Measurements from ENCODE around the gene FAM114A1. TPM values are rescaled to one million over a fixed set of nuclear protein-coding genes. Genes with fewer than 3 reads are reported as not detected.

Gene FAM114A1
- total and polyA plus RNA-seq, 7 experiments from 2014 or later = 0.56 to 0.83 (median 0.64) TPM; not detected in 4

DNA sequence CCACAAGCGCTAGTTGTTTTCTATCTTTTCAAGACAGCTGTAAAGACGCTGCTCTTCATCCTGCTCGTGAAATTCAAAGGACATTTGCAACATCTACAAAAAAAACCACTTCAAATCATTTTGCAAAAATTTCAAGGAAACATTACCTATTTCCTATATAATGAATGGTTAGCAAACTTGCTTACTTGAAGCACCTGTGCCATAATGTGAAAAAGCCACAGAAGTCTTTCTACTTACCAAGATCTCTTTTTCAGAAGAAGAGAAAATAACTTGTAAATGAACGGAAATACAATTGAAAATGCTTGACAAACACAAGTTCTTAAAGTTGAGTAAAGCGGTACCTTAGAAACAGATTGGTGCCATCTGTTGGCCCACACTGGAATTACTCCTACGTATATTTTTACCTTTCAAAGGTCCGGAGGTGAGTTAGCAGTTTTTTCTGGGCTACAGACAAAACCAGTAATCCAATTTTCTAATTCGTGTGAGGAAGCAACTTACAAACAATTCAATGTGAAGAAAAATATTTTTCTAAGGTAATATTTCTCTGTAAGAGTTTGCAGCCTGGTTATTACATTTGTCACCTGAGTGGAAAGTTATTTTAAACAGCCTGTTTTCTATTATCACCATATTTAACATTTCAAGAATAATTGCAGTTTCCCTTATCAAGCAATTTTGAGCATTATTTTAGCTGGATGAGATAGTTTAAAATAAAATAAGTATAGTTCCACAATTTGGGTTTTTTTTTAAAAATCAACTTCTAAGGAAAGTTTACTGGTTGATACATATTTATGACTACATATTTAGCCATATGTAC is 10.9 kb upstream of the FAM114A1 start, which contains the start of gene TLR6:
TSS of gene TLR6 (minus strand) at position 294 of the 814 bp plus-strand sequence. CDS start 27,344 bp downstream, outside the sequence.
- no peaks in the 10 kb centered on the region for H3K27me3 ChIP-seq (ENCODE audit: control insufficient read depth in 2 of 2, insufficient read depth in 2 of 2, low read length in 2 of 2)
- ATAC-seq (peak; percentile 83), DNase-seq (peak in 8 of 9 donors; percentile 37 to 90 (median 83))
- CTCF ChIA-PET = interaction anchor here (0.6 to 2.8 kb wide), 9 partner anchors 13 to 780 kb away, joined by 3 to 22 read pairs (median 3); partner anchors contain the start of genes TLR1 and TLR10
- H3K27ac Mint-ChIP-seq = peak within 1 kb of the TSS; percentile 76 to 93 (median 90)
- H3K4me3 Mint-ChIP-seq = peak within 1 kb of the TSS in 9 of 10 donors; percentile 62 to 81 (median 67)
- peaks cover 0 to 6% (median 0%) of the 10 kb centered on the region in 5 donors for H3K27me3 Mint-ChIP-seq
- H3K36me3 Mint-ChIP-seq = peaks cover 0 to 13% (median 0%) of the 10 kb centered on the region in 5 donors
- intact Hi-C loops (cut with micrococcal nuclease) = loop anchor here (1.0 to 10.0 kb wide), 18 partner anchors 19 to 1199 kb away; partner anchors contain the start of genes TLR1 (in 2 of the 2), RELL1 (in 1 of the 2), TBC1D1 (in 1 of the 2) and TLR10 (in 1 of the 2)
- peaks cover 28 to 52% (median 46%) of the 10 kb centered on the region in 7 donors for H3K4me1 Mint-ChIP-seq
- POLR2A ChIA-PET = interaction anchor here (1.2 to 1.7 kb wide), 2 partner anchors 25 to 51 kb away, joined by 4 to 5 read pairs; no protein-coding TSS in a partner anchor
- peaks cover 0 to 26% of the 10 kb centered on the region in 2 donors for H3K4me1 ChIP-seq (ENCODE audit: control insufficient read depth in 2 of 2, insufficient read depth in 2 of 2, low read length in 2 of 2)
- peak within 1 kb of the TSS; percentile 49 for H3K27ac ChIP-seq (ENCODE audit: low read depth, low read length)
- no peaks in the 10 kb centered on the region for H3K36me3 ChIP-seq (ENCODE audit: control insufficient read depth in 2 of 3, insufficient read depth in 3 of 3, low read length in 3 of 3)
- peak within 1 kb of the TSS; percentile 14 for H3K4me3 ChIP-seq (ENCODE audit: low read length)
- H3K9me3 Mint-ChIP-seq = peaks cover 0 to 5% (median 0%) of the 10 kb centered on the region in 11 donors
- no peaks in the 10 kb centered on the region for H3K9me3 ChIP-seq (ENCODE audit: control insufficient read depth in 2 of 3, low read length in 3 of 3)

DNA sequence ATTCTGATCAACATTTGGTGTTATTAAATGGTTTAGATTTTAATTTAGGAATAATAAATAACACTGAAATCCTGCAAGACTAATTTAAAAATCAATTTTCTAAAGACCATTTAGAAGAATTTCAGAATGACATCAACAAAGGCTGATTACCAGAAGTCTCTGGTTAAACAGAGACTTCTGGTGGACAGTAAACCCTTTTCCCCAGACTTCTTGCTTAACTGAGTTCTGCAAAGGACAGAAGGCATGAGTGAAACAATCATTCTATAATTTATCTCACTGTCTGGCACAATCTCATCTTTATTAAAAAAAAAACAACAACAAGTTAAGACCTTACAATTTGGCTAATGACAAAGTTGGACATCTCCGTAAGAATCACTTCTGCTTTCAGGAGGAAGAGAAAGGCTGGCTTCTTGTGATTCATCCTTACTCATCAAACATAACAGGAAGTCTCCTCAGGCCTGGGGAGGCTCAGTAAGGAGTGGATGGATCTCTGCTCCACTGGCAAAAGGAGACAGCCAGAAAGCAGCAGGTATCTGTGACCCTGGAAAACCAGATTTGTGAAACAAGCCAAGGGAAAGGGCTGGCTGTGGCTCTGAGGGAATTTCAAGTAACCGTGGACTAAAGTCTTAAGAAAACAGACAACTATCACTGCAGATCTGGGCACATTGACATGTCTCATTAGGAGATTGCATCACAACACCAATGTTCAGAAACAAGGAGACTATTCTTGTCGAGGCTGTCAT is 10.1 kb upstream of the FAM114A1 start:
- H3K9me3 Mint-ChIP-seq = peaks cover 0 to 3% (median 0%) of the 10 kb centered on the region in 11 donors
- DNase-seq = peak in 1 of 9 donors; percentile 33
- no peaks in the 10 kb centered on the region for H3K36me3 ChIP-seq (ENCODE audit: control insufficient read depth in 2 of 3, insufficient read depth in 3 of 3, low read length in 3 of 3)
- no peaks in the 10 kb centered on the region for H3K27me3 ChIP-seq (ENCODE audit: control insufficient read depth in 2 of 2, insufficient read depth in 2 of 2, low read length in 2 of 2)
- intact Hi-C loops (cut with micrococcal nuclease) = loop anchor here (2.0 to 10.0 kb wide), 6 partner anchors 75 to 1173 kb away; partner anchors contain the start of genes RELL1 (in 1 of the 2) and TLR10 (in 1 of the 2)
- peak; percentile 61 for ATAC-seq
- no peaks in the 10 kb centered on the region for H3K9me3 ChIP-seq (ENCODE audit: control insufficient read depth in 2 of 3, low read length in 3 of 3)
- CTCF ChIA-PET = interaction anchor here (0.7 kb wide), 3 partner anchors 13 to 75 kb away, joined by 3 read pairs; partner anchors contain the start of gene TLR10
- peaks cover 28 to 55% (median 47%) of the 10 kb centered on the region in 7 donors for H3K4me1 Mint-ChIP-seq
- H3K27me3 Mint-ChIP-seq = peaks cover 0 to 9% (median 0%) of the 10 kb centered on the region in 5 donors
- peak overlapping the region in 9 of 10 donors; percentile 23 to 79 (median 62) for H3K4me3 Mint-ChIP-seq
- no peak overlapping the region for H3K4me3 ChIP-seq (ENCODE audit: low read length)
- peaks cover 0 to 7% (median 0%) of the 10 kb centered on the region in 5 donors for H3K36me3 Mint-ChIP-seq
- H3K27ac Mint-ChIP-seq = peak overlapping the region; percentile 16 to 91 (median 90)
- no peak overlapping the region for H3K27ac ChIP-seq (ENCODE audit: low read depth, low read length)
- peaks cover 0 to 26% of the 10 kb centered on the region in 2 donors for H3K4me1 ChIP-seq (ENCODE audit: control insufficient read depth in 2 of 2, insufficient read depth in 2 of 2, low read length in 2 of 2)
- POLR2A ChIA-PET = no interaction called here

DNA sequence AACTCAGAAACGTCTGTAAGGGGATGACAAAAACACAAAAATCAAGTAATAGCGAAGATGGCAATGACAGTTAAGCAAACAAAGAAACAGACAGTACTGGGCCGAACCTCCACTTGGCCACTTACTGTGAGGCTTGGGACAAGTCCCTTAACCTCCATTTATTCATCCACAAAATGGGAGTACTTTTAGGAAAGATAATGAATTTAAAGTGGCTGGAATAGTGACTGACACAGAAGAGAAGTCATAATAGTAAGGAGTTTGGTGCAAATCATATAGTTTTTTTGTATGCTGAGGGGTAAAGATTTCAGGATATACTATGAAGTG is 9.5 kb upstream of the FAM114A1 start:
- H3K4me1 ChIP-seq (ENCODE audit: control insufficient read depth in 2 of 2, insufficient read depth in 2 of 2, low read length in 2 of 2) = peaks cover 0 to 26% of the 10 kb centered on the region in 2 donors
- H3K27me3 ChIP-seq (ENCODE audit: control insufficient read depth in 2 of 2, insufficient read depth in 2 of 2, low read length in 2 of 2) = no peaks in the 10 kb centered on the region
- H3K9me3 Mint-ChIP-seq = peaks cover 0 to 3% (median 0%) of the 10 kb centered on the region in 11 donors
- peaks cover 28 to 55% (median 47%) of the 10 kb centered on the region in 7 donors for H3K4me1 Mint-ChIP-seq
- H3K36me3 ChIP-seq (ENCODE audit: control insufficient read depth in 2 of 3, insufficient read depth in 3 of 3, low read length in 3 of 3) = no peaks in the 10 kb centered on the region
- intact Hi-C loops (cut with micrococcal nuclease) = loop anchor here (5.0 to 10.0 kb wide), 3 partner anchors 184 to 1173 kb away; partner anchors contain the start of gene RELL1 (in 1 of the 2)
- H3K4me3 ChIP-seq (ENCODE audit: low read length) = no peak overlapping the region
- H3K27ac Mint-ChIP-seq = peak overlapping the region; percentile 16 to 91 (median 87)
- H3K36me3 Mint-ChIP-seq = peaks cover 0 to 2% (median 0%) of the 10 kb centered on the region in 5 donors
- peak overlapping the region in 6 of 10 donors; percentile 41 to 79 (median 71) for H3K4me3 Mint-ChIP-seq
- no peaks in the 10 kb centered on the region for H3K9me3 ChIP-seq (ENCODE audit: control insufficient read depth in 2 of 3, low read length in 3 of 3)
- H3K27me3 Mint-ChIP-seq = peaks cover 0 to 13% (median 0%) of the 10 kb centered on the region in 5 donors
- POLR2A ChIA-PET = no interaction called here
- DNase-seq = no peak
- no peak overlapping the region for H3K27ac ChIP-seq (ENCODE audit: low read depth, low read length)
- peak; percentile 33 for ATAC-seq
- CTCF ChIA-PET = interaction anchor here (0.7 to 4.3 kb wide), 3 partner anchors 22 to 276 kb away, joined by 3 to 47 read pairs (median 5); no protein-coding TSS in a partner anchor

DNA sequence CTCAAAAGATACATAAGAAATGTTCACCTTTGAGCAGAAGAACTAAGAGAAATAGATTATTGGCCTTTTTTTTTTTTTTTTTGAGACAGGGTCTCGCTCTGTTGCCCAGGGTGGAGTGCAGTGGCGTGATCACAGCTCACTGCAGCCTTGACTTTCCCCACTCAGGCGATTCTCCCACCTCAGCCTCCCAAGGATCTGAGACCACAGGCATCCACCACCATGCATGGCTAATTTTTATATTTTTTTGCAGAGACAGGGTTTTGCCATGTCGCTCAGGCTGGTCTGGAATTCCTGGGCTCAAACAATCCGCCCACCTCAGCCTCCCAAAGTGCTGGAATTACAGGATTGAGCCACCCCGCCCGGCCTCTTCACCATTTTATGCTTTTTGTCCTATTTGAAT is 8.1 kb upstream of the FAM114A1 start:
- Mint-ChIP-seq H3K27ac (peak overlapping the region in 1 of 9 donors; percentile 91), H3K4me1 (peaks cover 28 to 50% (median 46%) of the 10 kb centered on the region in 7 donors), H3K4me3 (no peak overlapping the region), H3K36me3 (peaks cover 0 to 2% (median 0%) of the 10 kb centered on the region in 5 donors), H3K27me3 (peaks cover 0 to 24% (median 8%) of the 10 kb centered on the region in 5 donors), H3K9me3 (peaks cover 0 to 2% (median 0%) of the 10 kb centered on the region in 11 donors)
- intact Hi-C loops (cut with micrococcal nuclease) = loop anchor here (5.0 to 10.0 kb wide), 3 partner anchors 183 to 1175 kb away; partner anchors contain the start of gene RELL1 (in 1 of the 2)
- POLR2A ChIA-PET = no interaction called here
- DNase-seq = no peak
- H3K4me1 ChIP-seq (ENCODE audit: control insufficient read depth in 2 of 2, insufficient read depth in 2 of 2, low read length in 2 of 2) = peaks cover 0 to 26% of the 10 kb centered on the region in 2 donors
- ATAC-seq = no peak
- H3K9me3 ChIP-seq (ENCODE audit: control insufficient read depth in 2 of 3, low read length in 3 of 3) = no peaks in the 10 kb centered on the region
- H3K27ac ChIP-seq (ENCODE audit: low read depth, low read length) = no peak overlapping the region
- no peak overlapping the region for H3K4me3 ChIP-seq (ENCODE audit: low read length)
- no peaks in the 10 kb centered on the region for H3K27me3 ChIP-seq (ENCODE audit: control insufficient read depth in 2 of 2, insufficient read depth in 2 of 2, low read length in 2 of 2)
- CTCF ChIA-PET = interaction anchor here (0.9 to 4.3 kb wide), 3 partner anchors 15 to 100 kb away, joined by 3 to 47 read pairs (median 6); no protein-coding TSS in a partner anchor
- H3K36me3 ChIP-seq (ENCODE audit: control insufficient read depth in 2 of 3, insufficient read depth in 3 of 3, low read length in 3 of 3) = no peaks in the 10 kb centered on the region

DNA sequence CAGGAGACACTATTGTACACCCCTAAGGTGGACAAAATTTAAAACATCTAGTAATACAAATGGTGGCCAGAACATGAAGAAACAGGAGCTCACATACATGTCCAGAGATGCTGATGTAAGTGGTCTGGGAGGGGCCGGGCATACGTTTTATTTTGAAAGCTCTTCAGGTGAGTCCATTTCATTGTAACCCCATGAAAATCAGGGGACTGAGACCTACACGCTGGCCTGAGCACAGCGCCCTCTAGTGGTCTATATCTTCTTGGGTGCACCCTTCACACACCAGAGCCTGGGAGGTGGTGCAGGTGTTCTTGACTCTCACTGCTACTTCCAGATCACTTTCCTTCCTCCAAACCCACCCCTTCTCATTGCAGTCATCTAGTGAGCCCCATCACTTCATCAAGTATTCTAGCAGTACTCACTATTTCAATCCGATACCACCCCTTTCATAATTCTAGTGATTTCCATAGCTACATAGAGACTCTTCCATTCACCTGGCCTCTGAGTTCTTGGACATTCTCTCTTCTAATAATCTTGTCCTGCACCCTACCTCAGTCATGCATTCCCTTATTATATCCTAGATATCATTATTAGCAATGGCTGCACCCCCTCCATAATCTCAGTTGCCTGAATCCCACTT is 6.7 kb upstream of the FAM114A1 start:
- Histone ChIP-seq H3K27ac (ENCODE audit: low read depth, low read length) (no peak overlapping the region), H3K9me3 (ENCODE audit: control insufficient read depth in 2 of 3, low read length in 3 of 3) (no peaks in the 10 kb centered on the region), H3K36me3 (ENCODE audit: control insufficient read depth in 2 of 3, insufficient read depth in 3 of 3, low read length in 3 of 3) (no peaks in the 10 kb centered on the region), H3K4me3 (ENCODE audit: low read length) (no peak overlapping the region), H3K4me1 (ENCODE audit: control insufficient read depth in 2 of 2, insufficient read depth in 2 of 2, low read length in 2 of 2) (peaks cover 0 to 24% of the 10 kb centered on the region in 2 donors), H3K27me3 (ENCODE audit: control insufficient read depth in 2 of 2, insufficient read depth in 2 of 2, low read length in 2 of 2) (no peaks in the 10 kb centered on the region)
- intact Hi-C loops (cut with micrococcal nuclease) = loop anchor here (1.0 kb wide), 1 partner anchor 102 kb away; no protein-coding TSS in a partner anchor
- Mint-ChIP-seq H3K27ac (peak overlapping the region in 5 of 9 donors; percentile 20 to 60 (median 50)), H3K4me1 (peaks cover 27 to 53% (median 48%) of the 10 kb centered on the region in 7 donors), H3K27me3 (peaks cover 0 to 24% (median 8%) of the 10 kb centered on the region in 5 donors), H3K9me3 (peaks cover 0 to 3% (median 0%) of the 10 kb centered on the region in 11 donors), H3K4me3 (no peak overlapping the region), H3K36me3 (peaks cover 0 to 2% (median 0%) of the 10 kb centered on the region in 5 donors)
- peak in 7 of 9 donors; percentile 37 to 57 (median 49) for DNase-seq
- POLR2A ChIA-PET = no interaction called here
- ATAC-seq = peak; percentile 50
- CTCF ChIA-PET = interaction anchor here (0.6 to 4.3 kb wide), 15 partner anchors 17 to 796 kb away, joined by 3 to 47 read pairs (median 4); partner anchors contain the start of gene TLR10

Measured in naive thymus-derived CD4-positive, alpha-beta T cell (primary cell).